GM12892 (cell line): ENCODE results near the gene PRM2.

Source experiments
- POLR2A ChIP-seq: IDR thresholded peaks from 2 replicates; pipeline ENCODE4 v1.6.1; 2011; ENCODE audit warnings: low read depth, low read length, control low read depth
- POLR2AphosphoS5 ChIP-seq: IDR thresholded peaks from 2 replicates; pipeline ENCODE4 v1.6.1; 2011; ENCODE audit warnings: low read depth, low read length, control low read depth

DNA sequence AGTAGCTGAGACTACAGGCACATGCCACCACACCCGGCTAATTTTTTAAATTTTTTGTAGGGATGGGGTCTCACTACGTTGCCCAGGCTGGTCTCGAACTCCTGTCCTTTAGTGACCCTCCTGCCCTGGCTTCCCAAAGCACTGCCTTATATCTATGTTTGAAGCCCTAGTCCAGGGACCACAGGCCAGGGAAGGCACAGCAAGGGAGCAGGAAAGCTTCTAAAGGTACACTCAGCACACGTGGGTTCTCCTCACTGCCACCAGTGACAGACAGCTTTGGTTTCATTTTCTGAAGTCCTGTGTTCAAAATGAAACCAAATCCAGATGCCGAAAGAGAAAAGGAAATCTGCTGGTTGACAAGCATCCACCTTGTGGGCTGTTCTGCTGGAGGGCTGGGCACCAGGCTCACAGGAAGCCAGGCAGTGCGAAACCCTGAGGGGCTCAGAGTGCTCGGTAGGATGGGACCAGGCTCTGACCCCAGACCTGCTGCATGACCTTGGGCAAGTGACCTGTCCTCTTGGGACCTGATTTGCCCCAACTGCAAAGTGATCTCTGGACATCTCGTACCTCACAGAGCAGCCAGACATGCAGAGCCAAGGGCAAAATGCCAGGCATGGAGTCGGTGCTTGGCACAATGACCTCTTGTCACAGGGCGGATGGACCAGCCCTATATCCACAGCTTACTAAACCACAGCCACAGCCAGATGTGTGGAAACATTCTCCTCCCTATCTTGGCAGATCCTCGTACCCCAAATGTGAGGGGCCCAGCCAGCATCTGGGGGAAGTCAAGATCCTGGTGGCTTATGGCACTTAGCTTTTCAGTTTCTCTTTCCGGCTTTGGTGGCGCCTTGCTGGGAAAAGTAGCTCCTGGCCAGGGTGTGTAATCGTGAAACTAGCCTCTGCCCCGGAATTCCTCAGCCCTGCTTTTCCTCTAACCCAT, 17.5 kb downstream of the PRM2 start:
- TF ChIP-seq POLR2A (no peak), POLR2AphosphoS5 (no peak)
